ENCODE measurements around the gene CAVIN4. TPM values are rescaled to one million over a fixed set of nuclear protein-coding genes. Genes with fewer than 3 reads are reported as not detected.

CAVIN4 gene
- total RNA-seq, 4 donors from 2014 or later = 14.5 to 163 (median 28.9) TPM

GRCh38 chr9:100573655-100574260 lies 4.1 kb upstream of the CAVIN4 start:
- Histone ChIP-seq H3K9me3 (no peaks in the 10 kb centered on the region), H3K4me1 (peaks cover 22 to 25% of the 10 kb centered on the region in 2 donors), H3K36me3 (no peaks in the 10 kb centered on the region), H3K27me3 (no peaks in the 10 kb centered on the region), H3K27ac (peak overlapping the region in 2 of 4 donors; percentile 3 to 9), H3K4me3 (no peak overlapping the region)
- intact Hi-C loops (cut with DNase I; ENCODE audit: low total_unique reads) = no loop called here
- TF ChIP-seq, protein P1, sequence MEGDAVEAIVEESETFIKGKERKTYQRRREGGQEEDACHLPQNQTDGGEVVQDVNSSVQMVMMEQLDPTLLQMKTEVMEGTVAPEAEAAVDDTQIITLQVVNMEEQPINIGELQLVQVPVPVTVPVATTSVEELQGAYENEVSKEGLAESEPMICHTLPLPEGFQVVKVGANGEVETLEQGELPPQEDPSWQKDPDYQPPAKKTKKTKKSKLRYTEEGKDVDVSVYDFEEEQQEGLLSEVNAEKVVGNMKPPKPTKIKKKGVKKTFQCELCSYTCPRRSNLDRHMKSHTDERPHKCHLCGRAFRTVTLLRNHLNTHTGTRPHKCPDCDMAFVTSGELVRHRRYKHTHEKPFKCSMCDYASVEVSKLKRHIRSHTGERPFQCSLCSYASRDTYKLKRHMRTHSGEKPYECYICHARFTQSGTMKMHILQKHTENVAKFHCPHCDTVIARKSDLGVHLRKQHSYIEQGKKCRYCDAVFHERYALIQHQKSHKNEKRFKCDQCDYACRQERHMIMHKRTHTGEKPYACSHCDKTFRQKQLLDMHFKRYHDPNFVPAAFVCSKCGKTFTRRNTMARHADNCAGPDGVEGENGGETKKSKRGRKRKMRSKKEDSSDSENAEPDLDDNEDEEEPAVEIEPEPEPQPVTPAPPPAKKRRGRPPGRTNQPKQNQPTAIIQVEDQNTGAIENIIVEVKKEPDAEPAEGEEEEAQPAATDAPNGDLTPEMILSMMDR (IDR thresholded peaks at IDR 0.05 in 4 of 5, conservative IDR thresholded peaks at IDR 0.05 in 1 of 5) = no peak
- no peak for TF ChIP-seq POLR2A (IDR thresholded peaks at IDR 0.05)
- DNase-seq = no peak
- no peak for ATAC-seq
- in situ Hi-C loops (cut with MboI; ENCODE audit: low sequenced_read_pairs in 4 of 4) = no loop called here

- H3K4me1 ChIP-seq = peaks cover 22 to 25% of the 10 kb centered on the region in 2 donors
- H3K4me3 ChIP-seq = no peak overlapping the region
- DNase-seq (no peak), ATAC-seq (no peak)
- no peak for TF ChIP-seq POLR2A (IDR thresholded peaks at IDR 0.05)
- TF ChIP-seq, protein P1 (IDR thresholded peaks at IDR 0.05 in 4 of 5, conservative IDR thresholded peaks at IDR 0.05 in 1 of 5) = no peak
- H3K36me3 ChIP-seq = no peaks in the 10 kb centered on the region
- intact Hi-C loops (cut with DNase I; ENCODE audit: low total_unique reads) = loop anchor here (5.0 kb wide), 2 partner anchors 223 to 1218 kb away; partner anchors contain the start of gene TEX10
- in situ Hi-C loops (cut with MboI; ENCODE audit: low sequenced_read_pairs in 4 of 4) = loop anchor here in 1 of 4 donors (25.0 kb wide), 1 partner anchor 138 kb away; the partner anchor contains the start of gene MSANTD3
- no peaks in the 10 kb centered on the region for H3K27me3 ChIP-seq
- no peaks in the 10 kb centered on the region for H3K9me3 ChIP-seq
- H3K27ac ChIP-seq = peak overlapping the region; percentile 6 to 94 (median 86)
Observed at GRCh38 chr9:100575006-100575405, 2.9 kb upstream of the CAVIN4 start.

DNA sequence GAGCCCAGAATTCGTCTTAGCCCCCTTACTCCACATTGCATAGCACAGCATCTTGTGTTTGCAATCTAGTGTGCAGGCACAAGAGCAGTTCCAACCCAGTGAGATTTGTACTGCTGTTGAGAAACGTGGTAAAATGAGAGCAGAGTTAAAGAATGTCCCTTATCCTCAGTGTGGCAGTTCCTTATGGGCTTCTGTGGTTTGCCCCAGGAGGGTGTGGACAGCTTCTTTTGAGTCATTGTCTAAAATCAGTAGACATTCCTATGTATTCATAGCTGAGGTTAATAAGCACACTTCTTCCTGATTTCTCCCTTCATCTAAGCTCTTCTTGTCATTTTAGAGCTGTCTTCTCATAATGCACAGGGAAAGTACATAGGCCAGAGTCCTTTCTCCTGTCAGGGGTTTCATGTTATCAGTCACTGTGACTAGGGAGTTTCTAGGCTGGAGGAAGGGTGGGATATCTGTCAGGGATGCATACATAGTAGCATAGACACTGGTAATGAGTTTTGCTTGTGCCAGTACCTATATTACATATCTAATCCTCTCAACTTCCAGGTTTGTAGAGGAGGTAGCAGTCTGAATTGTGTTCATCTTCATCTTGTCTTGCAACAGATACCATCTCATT lies 2.0 kb upstream of the CAVIN4 start:
- Histone ChIP-seq H3K27ac (peak overlapping the region; percentile 80 to 94 (median 88)), H3K36me3 (no peaks in the 10 kb centered on the region), H3K4me3 (no peak overlapping the region), H3K4me1 (peaks cover 22 to 25% of the 10 kb centered on the region in 2 donors), H3K27me3 (no peaks in the 10 kb centered on the region), H3K9me3 (no peaks in the 10 kb centered on the region)
- ATAC-seq = no peak
- intact Hi-C loops (cut with DNase I; ENCODE audit: low total_unique reads) = loop anchor here (5.0 kb wide), 2 partner anchors 224 to 1219 kb away; partner anchors contain the start of gene TEX10
- TF ChIP-seq POLR2A (IDR thresholded peaks at IDR 0.05) = no peak
- TF ChIP-seq, protein P1 (IDR thresholded peaks at IDR 0.05 in 4 of 5, conservative IDR thresholded peaks at IDR 0.05 in 1 of 5) = no peak
- in situ Hi-C loops (cut with MboI; ENCODE audit: low sequenced_read_pairs in 4 of 4) = loop anchor here in 1 of 4 donors (25.0 kb wide), 1 partner anchor 139 kb away; the partner anchor contains the start of gene MSANTD3
- DNase-seq = no peak

DNA sequence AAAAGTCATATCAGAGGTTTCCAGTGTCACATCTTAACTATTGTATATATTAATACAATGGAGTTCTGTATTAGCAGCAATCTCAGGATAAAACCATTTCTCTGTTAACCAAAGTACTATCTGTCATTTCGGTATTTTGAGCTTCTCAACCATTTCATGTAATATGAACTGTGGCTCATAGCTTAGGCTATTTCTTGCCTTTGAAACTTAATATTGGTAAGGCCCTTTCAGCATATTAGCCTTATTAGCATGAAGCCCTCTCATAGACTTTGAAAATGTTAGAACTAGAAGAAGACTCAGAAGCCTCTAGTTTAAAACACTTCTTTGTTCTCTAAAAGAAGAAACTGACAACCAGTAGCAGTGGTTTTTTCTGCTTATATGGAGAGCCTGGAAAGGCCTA lies 731 bp downstream of the CAVIN4 start:
- Histone ChIP-seq H3K4me3 (peak overlapping the region; percentile 44 to 60 (median 54)), H3K27me3 (no peaks in the 10 kb centered on the region), H3K36me3 (no peaks in the 10 kb centered on the region), H3K4me1 (peaks cover 34 to 45% of the 10 kb centered on the region in 2 donors), H3K27ac (peak overlapping the region; percentile 80 to 94 (median 88)), H3K9me3 (no peaks in the 10 kb centered on the region)
- no peak for DNase-seq
- TF ChIP-seq, protein P1 (IDR thresholded peaks at IDR 0.05 in 4 of 5, conservative IDR thresholded peaks at IDR 0.05 in 1 of 5) = no peak
- TF ChIP-seq POLR2A (IDR thresholded peaks at IDR 0.05) = no peak
- intact Hi-C loops (cut with DNase I; ENCODE audit: low total_unique reads) (loop anchor here (5.0 kb wide), 2 partner anchors 226 to 1221 kb away; partner anchors contain the start of gene TEX10), in situ Hi-C loops (cut with MboI; ENCODE audit: low sequenced_read_pairs in 4 of 4) (loop anchor here in 1 of 4 donors (25.0 kb wide), 1 partner anchor 141 kb away; the partner anchor contains the start of gene MSANTD3)
- no peak for ATAC-seq

Data from gastrocnemius medialis (tissue), 4 donors.